ENCODE results near the gene C17orf113. TPM values are rescaled to one million over a fixed set of nuclear protein-coding genes. Genes with fewer than 3 reads are reported as not detected.

Gene C17orf113
- total and polyA plus RNA-seq, 2 of the 13 experiments (the other 11 are each of a cell fraction or from before 2014, with no cell fraction given): 0.87 to 1.1 TPM

DNA sequence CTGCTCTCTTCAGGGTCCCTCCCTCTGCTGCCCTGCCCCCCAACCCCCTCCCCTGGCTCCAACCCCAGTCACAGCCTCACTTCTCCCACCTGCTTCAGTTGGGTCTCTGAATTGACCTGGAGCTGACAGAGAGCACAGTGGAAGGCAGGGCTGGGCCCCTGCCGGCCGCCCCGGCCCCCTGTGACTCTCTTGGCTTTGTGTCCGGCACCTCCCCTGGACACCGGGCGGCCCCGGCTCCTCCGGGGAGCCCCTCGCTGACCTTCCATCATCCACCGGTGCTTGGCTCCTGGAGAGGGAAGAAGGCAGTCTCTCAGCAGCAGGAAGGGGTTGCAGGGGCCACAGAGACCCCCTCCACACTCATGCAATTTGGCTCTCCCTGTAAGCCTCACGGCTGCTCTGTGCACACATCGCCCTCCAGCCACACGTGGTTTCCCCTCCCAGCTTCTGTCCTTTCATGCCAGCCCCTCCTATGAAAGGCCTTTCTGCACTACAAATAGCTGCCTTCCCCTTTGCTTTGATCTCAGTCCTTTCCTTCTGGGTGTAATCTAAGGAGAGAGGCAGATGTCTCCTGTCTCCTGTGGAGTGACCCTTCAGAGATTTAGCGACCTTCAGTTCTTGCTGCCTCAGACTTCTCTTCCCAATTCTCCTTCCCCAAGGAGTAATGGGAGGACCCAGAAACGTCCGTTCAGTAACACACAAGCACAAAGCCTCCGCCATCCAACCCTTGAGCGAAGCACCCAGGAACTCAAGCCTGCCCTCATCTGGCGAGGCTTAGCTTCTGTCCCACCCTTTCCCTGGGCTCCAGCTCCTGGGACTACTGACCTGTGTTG is 22.2 kb downstream of the C17orf113 start (continued):
- TF ChIP-seq, protein P1, sequence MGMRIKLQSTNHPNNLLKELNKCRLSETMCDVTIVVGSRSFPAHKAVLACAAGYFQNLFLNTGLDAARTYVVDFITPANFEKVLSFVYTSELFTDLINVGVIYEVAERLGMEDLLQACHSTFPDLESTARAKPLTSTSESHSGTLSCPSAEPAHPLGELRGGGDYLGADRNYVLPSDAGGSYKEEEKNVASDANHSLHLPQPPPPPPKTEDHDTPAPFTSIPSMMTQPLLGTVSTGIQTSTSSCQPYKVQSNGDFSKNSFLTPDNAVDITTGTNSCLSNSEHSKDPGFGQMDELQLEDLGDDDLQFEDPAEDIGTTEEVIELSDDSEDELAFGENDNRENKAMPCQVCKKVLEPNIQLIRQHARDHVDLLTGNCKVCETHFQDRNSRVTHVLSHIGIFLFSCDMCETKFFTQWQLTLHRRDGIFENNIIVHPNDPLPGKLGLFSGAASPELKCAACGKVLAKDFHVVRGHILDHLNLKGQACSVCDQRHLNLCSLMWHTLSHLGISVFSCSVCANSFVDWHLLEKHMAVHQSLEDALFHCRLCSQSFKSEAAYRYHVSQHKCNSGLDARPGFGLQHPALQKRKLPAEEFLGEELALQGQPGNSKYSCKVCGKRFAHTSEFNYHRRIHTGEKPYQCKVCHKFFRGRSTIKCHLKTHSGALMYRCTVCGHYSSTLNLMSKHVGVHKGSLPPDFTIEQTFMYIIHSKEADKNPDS (CRISPR knock-in tag; IDR thresholded peaks at IDR 0.05): no peak
- TF ChIP-seq, protein P2, sequence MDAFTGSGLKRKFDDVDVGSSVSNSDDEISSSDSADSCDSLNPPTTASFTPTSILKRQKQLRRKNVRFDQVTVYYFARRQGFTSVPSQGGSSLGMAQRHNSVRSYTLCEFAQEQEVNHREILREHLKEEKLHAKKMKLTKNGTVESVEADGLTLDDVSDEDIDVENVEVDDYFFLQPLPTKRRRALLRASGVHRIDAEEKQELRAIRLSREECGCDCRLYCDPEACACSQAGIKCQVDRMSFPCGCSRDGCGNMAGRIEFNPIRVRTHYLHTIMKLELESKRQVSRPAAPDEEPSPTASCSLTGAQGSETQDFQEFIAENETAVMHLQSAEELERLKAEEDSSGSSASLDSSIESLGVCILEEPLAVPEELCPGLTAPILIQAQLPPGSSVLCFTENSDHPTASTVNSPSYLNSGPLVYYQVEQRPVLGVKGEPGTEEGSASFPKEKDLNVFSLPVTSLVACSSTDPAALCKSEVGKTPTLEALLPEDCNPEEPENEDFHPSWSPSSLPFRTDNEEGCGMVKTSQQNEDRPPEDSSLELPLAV (CRISPR knock-in tag; conservative IDR thresholded peaks at IDR 0.05; ENCODE audit: low read depth): no peak
- TF ChIP-seq ZNF816 (CRISPR knock-in tag; IDR thresholded peaks at IDR 0.05; ENCODE audit: borderline replicate concordance) (no peak), HOXA3 (CRISPR knock-in tag; IDR thresholded peaks at IDR 0.05) (no peak), ZNF329 (CRISPR knock-in tag; IDR thresholded peaks at IDR 0.05; ENCODE audit: low read depth) (no peak), ZC3H13 (CRISPR knock-in tag; IDR thresholded peaks at IDR 0.05) (no peak), PCBP1 (IDR thresholded peaks at IDR 0.05; ENCODE audit: borderline replicate concordance, low read depth, low read length) (no peak), ZNF121 (CRISPR knock-in tag; IDR thresholded peaks at IDR 0.05) (no peak), SIN3B (IDR thresholded peaks at IDR 0.05; ENCODE audit: low read length) (no peak), ZNF577 (CRISPR knock-in tag; IDR thresholded peaks at IDR 0.05; ENCODE audit: borderline replicate concordance, low read depth) (no peak), MZF1 (CRISPR knock-in tag; IDR thresholded peaks at IDR 0.05; ENCODE audit: borderline replicate concordance) (no peak), ARNT2 (CRISPR knock-in tag; IDR thresholded peaks at IDR 0.05; ENCODE audit: low read depth) (no peak), HHEX (CRISPR knock-in tag; IDR thresholded peaks at IDR 0.05) (no peak), PRMT3 (CRISPR knock-in tag; IDR thresholded peaks at IDR 0.05; ENCODE audit: borderline replicate concordance, low read depth) (no peak)
- TF ChIP-seq, protein P3, sequence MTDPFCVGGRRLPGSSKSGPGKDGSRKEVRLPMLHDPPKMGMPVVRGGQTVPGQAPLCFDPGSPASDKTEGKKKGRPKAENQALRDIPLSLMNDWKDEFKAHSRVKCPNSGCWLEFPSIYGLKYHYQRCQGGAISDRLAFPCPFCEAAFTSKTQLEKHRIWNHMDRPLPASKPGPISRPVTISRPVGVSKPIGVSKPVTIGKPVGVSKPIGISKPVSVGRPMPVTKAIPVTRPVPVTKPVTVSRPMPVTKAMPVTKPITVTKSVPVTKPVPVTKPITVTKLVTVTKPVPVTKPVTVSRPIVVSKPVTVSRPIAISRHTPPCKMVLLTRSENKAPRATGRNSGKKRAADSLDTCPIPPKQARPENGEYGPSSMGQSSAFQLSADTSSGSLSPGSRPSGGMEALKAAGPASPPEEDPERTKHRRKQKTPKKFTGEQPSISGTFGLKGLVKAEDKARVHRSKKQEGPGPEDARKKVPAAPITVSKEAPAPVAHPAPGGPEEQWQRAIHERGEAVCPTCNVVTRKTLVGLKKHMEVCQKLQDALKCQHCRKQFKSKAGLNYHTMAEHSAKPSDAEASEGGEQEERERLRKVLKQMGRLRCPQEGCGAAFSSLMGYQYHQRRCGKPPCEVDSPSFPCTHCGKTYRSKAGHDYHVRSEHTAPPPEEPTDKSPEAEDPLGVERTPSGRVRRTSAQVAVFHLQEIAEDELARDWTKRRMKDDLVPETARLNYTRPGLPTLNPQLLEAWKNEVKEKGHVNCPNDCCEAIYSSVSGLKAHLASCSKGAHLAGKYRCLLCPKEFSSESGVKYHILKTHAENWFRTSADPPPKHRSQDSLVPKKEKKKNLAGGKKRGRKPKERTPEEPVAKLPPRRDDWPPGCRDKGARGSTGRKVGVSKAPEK (CRISPR knock-in tag; IDR thresholded peaks at IDR 0.05; ENCODE audit: borderline replicate concordance): no peak
- TF ChIP-seq, protein P4, sequence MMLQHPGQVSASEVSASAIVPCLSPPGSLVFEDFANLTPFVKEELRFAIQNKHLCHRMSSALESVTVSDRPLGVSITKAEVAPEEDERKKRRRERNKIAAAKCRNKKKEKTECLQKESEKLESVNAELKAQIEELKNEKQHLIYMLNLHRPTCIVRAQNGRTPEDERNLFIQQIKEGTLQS (CRISPR knock-in tag; IDR thresholded peaks at IDR 0.05): 0 out of 2 replicates have a peak, but pooled peaks have one; percentile 15
- TF ChIP-seq, protein P5, sequence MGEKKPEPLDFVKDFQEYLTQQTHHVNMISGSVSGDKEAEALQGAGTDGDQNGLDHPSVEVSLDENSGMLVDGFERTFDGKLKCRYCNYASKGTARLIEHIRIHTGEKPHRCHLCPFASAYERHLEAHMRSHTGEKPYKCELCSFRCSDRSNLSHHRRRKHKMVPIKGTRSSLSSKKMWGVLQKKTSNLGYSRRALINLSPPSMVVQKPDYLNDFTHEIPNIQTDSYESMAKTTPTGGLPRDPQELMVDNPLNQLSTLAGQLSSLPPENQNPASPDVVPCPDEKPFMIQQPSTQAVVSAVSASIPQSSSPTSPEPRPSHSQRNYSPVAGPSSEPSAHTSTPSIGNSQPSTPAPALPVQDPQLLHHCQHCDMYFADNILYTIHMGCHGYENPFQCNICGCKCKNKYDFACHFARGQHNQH (CRISPR knock-in tag; IDR thresholded peaks at IDR 0.05): peak; percentile 44; the same call in 1 of the 2 replicates
- TF ChIP-seq, protein P6, sequence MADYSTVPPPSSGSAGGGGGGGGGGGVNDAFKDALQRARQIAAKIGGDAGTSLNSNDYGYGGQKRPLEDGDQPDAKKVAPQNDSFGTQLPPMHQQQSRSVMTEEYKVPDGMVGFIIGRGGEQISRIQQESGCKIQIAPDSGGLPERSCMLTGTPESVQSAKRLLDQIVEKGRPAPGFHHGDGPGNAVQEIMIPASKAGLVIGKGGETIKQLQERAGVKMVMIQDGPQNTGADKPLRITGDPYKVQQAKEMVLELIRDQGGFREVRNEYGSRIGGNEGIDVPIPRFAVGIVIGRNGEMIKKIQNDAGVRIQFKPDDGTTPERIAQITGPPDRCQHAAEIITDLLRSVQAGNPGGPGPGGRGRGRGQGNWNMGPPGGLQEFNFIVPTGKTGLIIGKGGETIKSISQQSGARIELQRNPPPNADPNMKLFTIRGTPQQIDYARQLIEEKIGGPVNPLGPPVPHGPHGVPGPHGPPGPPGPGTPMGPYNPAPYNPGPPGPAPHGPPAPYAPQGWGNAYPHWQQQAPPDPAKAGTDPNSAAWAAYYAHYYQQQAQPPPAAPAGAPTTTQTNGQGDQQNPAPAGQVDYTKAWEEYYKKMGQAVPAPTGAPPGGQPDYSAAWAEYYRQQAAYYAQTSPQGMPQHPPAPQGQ (CRISPR knock-in tag; IDR thresholded peaks at IDR 0.05; ENCODE audit: borderline replicate concordance): no peak

Measured in HepG2 (cell line).